ENCODE data around the gene GATAD2B.

The GATAD2B gene

GRCh38 chr1:153780551-153780950 lies 142.2 kb downstream of the GATAD2B start:
- CTCF ChIA-PET, result interaction anchor here (1.3 kb wide), 1 partner anchor 182 kb away, joined by 3 read pairs; the partner anchor contains the start of gene SLC39A1

DNA sequence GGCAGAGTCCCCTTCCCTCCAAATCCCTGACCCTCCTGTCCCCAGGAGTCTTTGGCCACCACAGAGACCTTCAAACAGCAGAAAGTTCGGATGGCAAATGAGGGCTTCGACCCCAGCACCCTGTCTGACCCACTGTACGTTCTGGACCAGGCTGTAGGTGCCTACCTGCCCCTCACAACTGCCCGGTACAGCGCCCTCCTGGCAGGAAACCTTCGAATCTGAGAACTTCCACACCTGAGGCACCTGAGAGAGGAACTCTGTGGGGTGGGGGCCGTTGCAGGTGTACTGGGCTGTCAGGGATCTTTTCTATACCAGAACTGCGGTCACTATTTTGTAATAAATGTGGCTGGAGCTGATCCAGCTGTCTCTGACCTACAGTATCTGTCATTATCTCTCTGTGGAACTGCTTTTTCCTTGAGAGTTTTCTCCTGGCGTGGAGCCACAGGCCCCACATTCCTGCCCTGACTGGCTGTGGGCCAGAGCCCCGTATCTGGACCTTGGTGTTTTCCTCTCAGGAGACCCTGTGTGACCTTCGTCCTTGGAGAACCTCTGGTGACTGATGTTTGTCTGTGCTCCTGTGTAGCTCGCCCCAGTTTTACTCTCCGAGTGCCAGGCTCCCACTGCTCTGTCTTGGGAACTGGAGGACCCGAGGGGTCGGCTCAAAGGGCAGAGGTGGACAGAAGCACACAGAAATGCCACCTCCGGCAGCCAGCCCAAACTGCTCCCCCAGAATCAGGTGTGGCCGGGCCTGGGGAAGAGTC lies 142.8 kb downstream of the GATAD2B start:
- no peak overlapping the region for H3K4me3 ChIP-seq (ENCODE audit: low read depth, low read length)
- TF ChIP-seq, protein P1, sequence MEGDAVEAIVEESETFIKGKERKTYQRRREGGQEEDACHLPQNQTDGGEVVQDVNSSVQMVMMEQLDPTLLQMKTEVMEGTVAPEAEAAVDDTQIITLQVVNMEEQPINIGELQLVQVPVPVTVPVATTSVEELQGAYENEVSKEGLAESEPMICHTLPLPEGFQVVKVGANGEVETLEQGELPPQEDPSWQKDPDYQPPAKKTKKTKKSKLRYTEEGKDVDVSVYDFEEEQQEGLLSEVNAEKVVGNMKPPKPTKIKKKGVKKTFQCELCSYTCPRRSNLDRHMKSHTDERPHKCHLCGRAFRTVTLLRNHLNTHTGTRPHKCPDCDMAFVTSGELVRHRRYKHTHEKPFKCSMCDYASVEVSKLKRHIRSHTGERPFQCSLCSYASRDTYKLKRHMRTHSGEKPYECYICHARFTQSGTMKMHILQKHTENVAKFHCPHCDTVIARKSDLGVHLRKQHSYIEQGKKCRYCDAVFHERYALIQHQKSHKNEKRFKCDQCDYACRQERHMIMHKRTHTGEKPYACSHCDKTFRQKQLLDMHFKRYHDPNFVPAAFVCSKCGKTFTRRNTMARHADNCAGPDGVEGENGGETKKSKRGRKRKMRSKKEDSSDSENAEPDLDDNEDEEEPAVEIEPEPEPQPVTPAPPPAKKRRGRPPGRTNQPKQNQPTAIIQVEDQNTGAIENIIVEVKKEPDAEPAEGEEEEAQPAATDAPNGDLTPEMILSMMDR (IDR thresholded peaks at IDR 0.05; ENCODE audit: insufficient read depth, low read length, missing control alignments), result no peak
- DNase-seq (ENCODE audit: low read depth, low spot score), result no peak
- ChIA-PET POLR2A (interaction anchor here (0.7 kb wide), 1 partner anchor 183 kb away, joined by 3 read pairs; the partner anchor contains the start of gene SLC39A1), CTCF (interaction anchor here (1.3 to 2.1 kb wide), 3 partner anchors 167 to 207 kb away, joined by 3 to 7 read pairs (median 3); partner anchors contain the start of genes DENND4B, RAB13 and SLC39A1)

More at GRCh38 chr1:153780551-153780950, 142.2 kb downstream of the GATAD2B start:
- TF ChIP-seq, protein P1 (IDR thresholded peaks at IDR 0.05; ENCODE audit: insufficient read depth, low read length, missing control alignments), result no peak
- no peak for DNase-seq (ENCODE audit: low read depth, low spot score)
- POLR2A ChIA-PET, result no interaction called here
- H3K4me3 ChIP-seq (ENCODE audit: low read depth, low read length), result no peak overlapping the region

- ChIA-PET POLR2A (interaction anchor here (0.7 kb wide), 1 partner anchor 184 kb away, joined by 3 read pairs; the partner anchor contains the start of gene SLC39A1), CTCF (interaction anchor here (1.3 to 2.1 kb wide), 2 partner anchors 168 to 208 kb away, joined by 3 to 7 read pairs; partner anchors contain the start of genes DENND4B and RAB13)
- TF ChIP-seq, protein P1 (IDR thresholded peaks at IDR 0.05; ENCODE audit: insufficient read depth, low read length, missing control alignments), result no peak
- no peak for DNase-seq (ENCODE audit: low read depth, low spot score)
- no peak overlapping the region for H3K4me3 ChIP-seq (ENCODE audit: low read depth, low read length)
Measured at GRCh38 chr1:153778824-153779519, 143.8 kb downstream of the GATAD2B start.

- TF ChIP-seq, protein P1 (IDR thresholded peaks at IDR 0.05; ENCODE audit: insufficient read depth, low read length, missing control alignments), result no peak
Measured at GRCh38 chr1:153778051-153778823, 144.5 kb downstream of the GATAD2B start.

DNA sequence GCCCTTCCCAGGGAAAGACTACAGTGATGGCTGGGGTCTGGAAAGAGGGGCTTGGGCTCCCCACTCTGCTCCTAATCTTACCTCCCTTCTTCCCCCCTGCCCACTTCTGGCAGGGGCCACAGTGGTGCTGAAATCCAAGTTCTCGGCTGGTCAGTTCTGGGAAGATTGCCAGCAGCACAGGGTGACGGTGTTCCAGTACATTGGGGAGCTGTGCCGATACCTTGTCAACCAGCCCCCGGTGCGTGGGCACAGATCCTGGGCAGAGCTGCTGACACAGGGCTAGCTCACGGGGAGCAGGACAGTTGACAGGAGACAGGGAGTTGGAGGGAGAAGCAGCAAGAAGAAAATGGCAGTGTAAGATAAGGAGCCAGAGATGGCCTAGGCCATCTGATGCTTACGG lies 145.1 kb downstream of the GATAD2B start:
- ChIA-PET CTCF (interaction anchor here (0.6 kb wide), 1 partner anchor 76 kb away, joined by 3 read pairs; no protein-coding TSS in a partner anchor), POLR2A (no interaction called here)
- H3K4me3 ChIP-seq (ENCODE audit: low read depth, low read length), result no peak overlapping the region
- DNase-seq (ENCODE audit: low read depth, low spot score), result no peak
- TF ChIP-seq, protein P1 (IDR thresholded peaks at IDR 0.05; ENCODE audit: insufficient read depth, low read length, missing control alignments), result no peak

More at GRCh38 chr1:153778051-153778823, 144.5 kb downstream of the GATAD2B start:
- no peak overlapping the region for H3K4me3 ChIP-seq (ENCODE audit: low read depth, low read length)
- DNase-seq (ENCODE audit: low read depth, low spot score), result no peak
- ChIA-PET POLR2A (no interaction called here), CTCF (interaction anchor here (0.6 to 2.1 kb wide), 3 partner anchors 77 to 208 kb away, joined by 3 to 7 read pairs (median 3); partner anchors contain the start of genes DENND4B and RAB13)

All from AG04449 (cell line).